OCI-LY7 (cell line): Measurements from ENCODE around the gene SPECC1. TPM values are rescaled to one million over a fixed set of nuclear protein-coding genes. Genes with fewer than 3 reads are reported as not detected.

Experiments used
- BruUV-seq: library from RNA; stranded (reverse); fragments of 400-500 nt; replicated peaks from 2 replicates; lab custom pipeline; 2021; lab: Mats Ljungman, UMichigan
- CTCF ChIA-PET: fragments of 300-600 bp; sonication (Branson Sonifier 250); formaldehyde crosslinking; loops from one replicate; lab custom pipeline; 2022; ENCODE audit warnings: antibody characterized with exemption; ENCODE audit not compliant: unreplicated experiment; lab: Charles Lee
- POLR2A ChIA-PET: fragments of 300-600 bp; sonication (Branson Sonifier 250); formaldehyde crosslinking; loops from one replicate; lab custom pipeline; 2022; ENCODE audit warnings: antibody characterized with exemption; lab: Charles Lee
- DNase-seq: peaks from one replicate; pipeline ENCODE4 v3.0.0-alpha.2; 2015; ENCODE audit warnings: low spot score
- H2AFZ ChIP-seq: fragments of 200-600 bp; sonication (generic), shearing (Covaris generic); 2 replicates; pipeline ENCODE4 v1.6.1; 2014; ENCODE audit warnings: mild to moderate bottlenecking, antibody characterized with exemption, low read length, moderate library complexity
- H3K27ac ChIP-seq: fragments of 200-600 bp; sonication (generic); 2 replicates; pipeline ENCODE4 v1.5.1; 2014; ENCODE audit warnings: mixed run types, low read depth, mild to moderate bottlenecking, moderate library complexity, low read length, inconsistent platforms; ENCODE audit not compliant: poor library complexity, severe bottlenecking
- H3K36me3 ChIP-seq: fragments of 200-600 bp; sonication (generic); 2 replicates; pipeline ENCODE4 v1.6.1; 2014; ENCODE audit warnings: mild to moderate bottlenecking, antibody characterized with exemption, low read length, moderate library complexity, mixed read lengths; ENCODE audit not compliant: insufficient read depth
- H3K4me1 ChIP-seq: fragments of 200-600 bp; sonication (generic); 2 replicates; pipeline ENCODE4 v1.5.1; 2014; ENCODE audit warnings: mild to moderate bottlenecking, low read length; ENCODE audit not compliant: insufficient read depth, poor library complexity, severe bottlenecking
- H3K4me2 ChIP-seq: fragments of 200-600 bp; sonication (generic); 2 replicates; pipeline ENCODE4 v1.6.1; 2014; ENCODE audit warnings: mild to moderate bottlenecking, low read length
- H3K4me3 ChIP-seq: fragments of 200-600 bp; sonication (generic); 2 replicates; pipeline ENCODE4 v1.5.1; 2014; ENCODE audit warnings: mild to moderate bottlenecking, low read depth, low read length; ENCODE audit not compliant: poor library complexity, severe bottlenecking
- H3K79me2 ChIP-seq: fragments of 200-600 bp; sonication (generic); 2 replicates; pipeline ENCODE4 v1.6.1; 2016; ENCODE audit warnings: low read depth, mild to moderate bottlenecking, low read length, moderate library complexity, mixed read lengths; ENCODE audit not compliant: insufficient read depth
- H3K9me2 ChIP-seq: fragments of 200-600 bp; sonication (generic); 2 replicates; pipeline ENCODE4 v1.6.1; 2016; ENCODE audit warnings: mild to moderate bottlenecking, low read length, mixed read lengths; ENCODE audit not compliant: insufficient read depth
- H3K9me3 ChIP-seq: fragments of 200-600 bp; sonication (generic); 2 replicates; pipeline ENCODE4 v1.6.1; 2014; ENCODE audit warnings: mild to moderate bottlenecking, mixed run types, low read length, mixed read lengths
- H4K20me1 ChIP-seq: fragments of 200-600 bp; sonication (generic); 2 replicates; pipeline ENCODE4 v1.6.1; 2014; ENCODE audit warnings: mild to moderate bottlenecking, antibody characterized with exemption, low read length, moderate library complexity, mixed read lengths; ENCODE audit not compliant: insufficient read depth
- CTCF ChIP-seq: fragments of 200-600 bp; sonication (generic); conservative IDR thresholded peaks from 2 replicates; pipeline ENCODE4 v1.5.1; 2014; ENCODE audit warnings: mild to moderate bottlenecking, antibody characterized with exemption, low read length, moderate library complexity, mixed read lengths
- EZH2phosphoT487 ChIP-seq: fragments of 200-600 bp; sonication (generic); IDR thresholded peaks from 2 replicates; pipeline ENCODE4 v1.6.1; 2018; ENCODE audit warnings: low read depth, borderline replicate concordance, mild to moderate bottlenecking, mixed run types, antibody characterized with exemption, low read length, moderate library complexity, mixed read lengths
- intact Hi-C: fragments of 100-400 bp; cut with micrococcal nuclease; formaldehyde crosslinking; loops from one replicate; pipeline ENCODE4 v1.10.0; 2022; ENCODE audit not compliant: unreplicated experiment
- total RNA-seq, 2 experiments: library from RNA; depleted of rRNA in 1 of 2; stranded (reverse); fragments of >200 nt in 1 of 2; shearing (Covaris generic) in 1 of 2; gene quantifications; 2 replicates each; pipeline ENCODE4 v1.2.3, GENCODE V29; 2014 to 2022

SPECC1 gene
- total RNA-seq, 2 experiments from 2014 or later = 0.47 to 2.8 TPM

DNA sequence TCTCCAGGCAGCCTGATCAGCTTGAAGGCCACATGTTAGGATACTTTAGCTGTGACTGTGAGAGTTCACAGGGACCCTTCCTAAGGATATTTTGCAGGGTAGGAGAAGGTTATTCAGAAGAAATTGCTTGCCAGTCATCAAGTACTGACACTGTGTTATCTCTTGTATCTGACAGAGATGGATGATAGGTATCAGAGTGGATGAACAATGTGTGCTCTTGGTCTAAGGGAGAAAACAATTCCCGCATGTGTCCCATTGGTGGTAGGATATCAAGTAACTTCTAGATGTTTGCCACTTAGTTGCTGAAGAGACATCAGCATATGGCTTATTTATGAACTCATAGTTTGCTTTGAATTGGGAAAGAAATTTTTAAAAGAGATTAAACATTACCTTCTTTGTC, 219.3 kb downstream of the SPECC1 start:
- Histone ChIP-seq H3K9me2 (no peaks in the 10 kb centered on the region), H4K20me1 (no peaks in the 10 kb centered on the region), H2AFZ (no peak overlapping the region), H3K79me2 (no peaks in the 10 kb centered on the region), H3K4me3 (no peak overlapping the region), H3K27ac (no peak overlapping the region), H3K36me3 (no peaks in the 10 kb centered on the region), H3K4me2 (no peak overlapping the region), H3K4me1 (no peaks in the 10 kb centered on the region), H3K9me3 (no peaks in the 10 kb centered on the region)
- intact Hi-C loops = loop anchor here (5.0 kb wide), 1 partner anchor 619 kb away; no protein-coding TSS in a partner anchor
- CTCF ChIA-PET = interaction anchor here (0.5 kb wide), 1 partner anchor 653 kb away, joined by 3 read pairs; no protein-coding TSS in a partner anchor
- DNase-seq = no peak
- POLR2A ChIA-PET = no interaction called here
- no TSS peak for BruUV-seq
- TF ChIP-seq EZH2phosphoT487 (no peak), CTCF (no peak)

DNA sequence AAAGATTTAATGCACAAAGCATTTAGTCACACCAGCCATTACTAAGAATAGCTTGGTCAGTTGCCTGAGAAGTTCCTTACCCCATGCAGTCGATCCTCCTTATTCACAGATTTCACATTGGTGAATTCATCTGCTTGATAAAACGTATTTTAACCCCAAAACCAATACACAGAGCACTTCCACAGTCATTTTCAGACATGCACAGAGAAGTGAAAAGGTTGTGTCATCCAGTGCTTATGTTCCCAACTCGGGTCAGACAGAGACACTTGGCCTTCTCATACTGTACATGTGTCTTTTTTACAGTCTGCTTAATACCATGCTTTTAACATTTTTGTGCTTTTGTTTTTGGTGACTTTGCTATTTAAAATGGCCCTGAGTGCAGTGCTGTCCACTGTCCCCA, 219.7 kb downstream of the SPECC1 start:
- Histone ChIP-seq H3K9me2 (no peaks in the 10 kb centered on the region), H2AFZ (no peak overlapping the region), H3K4me1 (no peaks in the 10 kb centered on the region), H3K4me3 (no peak overlapping the region), H3K36me3 (no peaks in the 10 kb centered on the region), H3K4me2 (no peak overlapping the region), H3K27ac (no peak overlapping the region), H3K9me3 (no peaks in the 10 kb centered on the region), H3K79me2 (no peaks in the 10 kb centered on the region), H4K20me1 (no peaks in the 10 kb centered on the region)
- CTCF ChIA-PET = interaction anchor here (0.5 kb wide), 1 partner anchor 652 kb away, joined by 3 read pairs; no protein-coding TSS in a partner anchor
- intact Hi-C loops = loop anchor here (5.0 kb wide), 1 partner anchor 618 kb away; no protein-coding TSS in a partner anchor
- no peak for DNase-seq
- no peak for TF ChIP-seq EZH2phosphoT487
- TF ChIP-seq CTCF = no peak
- POLR2A ChIA-PET = no interaction called here
- no TSS peak for BruUV-seq

DNA sequence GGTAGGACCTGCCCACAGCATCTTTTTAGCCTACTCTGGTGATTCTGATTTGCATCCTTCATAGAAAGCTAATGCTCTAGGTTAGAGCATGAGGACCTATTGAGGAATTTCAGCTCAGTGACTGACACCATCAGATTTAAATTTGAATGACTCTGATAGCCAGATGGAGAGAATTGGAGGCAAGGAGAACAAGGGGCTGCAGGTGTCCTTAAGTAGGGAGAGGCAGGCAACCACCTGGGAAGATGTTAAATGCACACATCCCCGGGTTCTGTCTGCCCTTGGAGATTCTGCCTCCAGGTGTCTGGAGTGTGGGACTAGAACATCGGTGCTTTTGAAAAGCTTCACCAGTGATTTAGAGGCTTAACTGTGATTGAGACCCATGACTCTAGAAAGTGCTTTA, 221.8 kb downstream of the SPECC1 start:
- CTCF ChIA-PET = no interaction called here
- TF ChIP-seq EZH2phosphoT487 (no peak), CTCF (no peak)
- Histone ChIP-seq H3K79me2 (no peaks in the 10 kb centered on the region), H3K4me1 (no peaks in the 10 kb centered on the region), H3K9me2 (no peaks in the 10 kb centered on the region), H2AFZ (no peak overlapping the region), H3K9me3 (no peaks in the 10 kb centered on the region), H3K4me2 (no peak overlapping the region), H4K20me1 (no peaks in the 10 kb centered on the region), H3K36me3 (no peaks in the 10 kb centered on the region), H3K4me3 (no peak overlapping the region), H3K27ac (no peak overlapping the region)
- intact Hi-C loops = no loop called here
- POLR2A ChIA-PET = no interaction called here
- DNase-seq = no peak
- BruUV-seq = no TSS peak
